ENCODE measurements around the gene FLRT3.

GRCh38 chr20:14336686-14337085 is 726 bp downstream of the FLRT3 start:
- TF ChIP-seq CTCF (IDR thresholded peaks at IDR 0.05 in 2 of 3, conservative IDR thresholded peaks at IDR 0.05 in 1 of 3; ENCODE audit: control insufficient read depth in 2 of 3, extremely low read depth in 1 of 3, insufficient read depth in 1 of 3, low read depth in 3 of 3, low read length in 3 of 3) (no peak; a peak in 1 of 6 replicates), CBX3 (IDR thresholded peaks at IDR 0.05; ENCODE audit: borderline replicate concordance, low read depth) (no peak), PAX5 (IDR thresholded peaks at IDR 0.05; ENCODE audit: borderline replicate concordance, low read depth, low read length) (no peak), POU2F2 (IDR thresholded peaks at IDR 0.05; ENCODE audit: borderline replicate concordance, low read depth, low read length) (no peak), TARDBP (IDR thresholded peaks at IDR 0.05; ENCODE audit: borderline replicate concordance) (no peak), CHD4 (IDR thresholded peaks at IDR 0.05) (no peak), TCF12 (IDR thresholded peaks at IDR 0.05; ENCODE audit: low read depth, low read length) (no peak), SPI1 (IDR thresholded peaks at IDR 0.05; ENCODE audit: borderline replicate concordance, insufficient read depth, low read depth, low read length) (no peak), USF2 (IDR thresholded peaks at IDR 0.05; ENCODE audit: borderline replicate concordance, low read depth, low read length) (no peak), RAD21 (IDR thresholded peaks at IDR 0.05; ENCODE audit: insufficient read depth, low read depth, low read length) (no peak), USF1 (IDR thresholded peaks at IDR 0.05; ENCODE audit: borderline replicate concordance, extremely low read length, insufficient read depth, low read depth, low read length) (no peak), JUNB (IDR thresholded peaks at IDR 0.05) (no peak)

Measured in GM12878 (cell line).